GM12874 (cell line): ENCODE data around the gene IFI44.

Experiments
- TF ChIP-seq, protein P1 (sequence below): IDR thresholded peaks from 2 replicates; pipeline ENCODE4 v1.5.1; 2011; ENCODE audit warnings: low read depth, mild to moderate bottlenecking, control low read depth, low read length, moderate library complexity; ENCODE audit not compliant: insufficient read depth

The IFI44 gene

GRCh38 chr1:78691995-78692747 lies 42.5 kb downstream of the IFI44 start:
- TF ChIP-seq, protein P1, sequence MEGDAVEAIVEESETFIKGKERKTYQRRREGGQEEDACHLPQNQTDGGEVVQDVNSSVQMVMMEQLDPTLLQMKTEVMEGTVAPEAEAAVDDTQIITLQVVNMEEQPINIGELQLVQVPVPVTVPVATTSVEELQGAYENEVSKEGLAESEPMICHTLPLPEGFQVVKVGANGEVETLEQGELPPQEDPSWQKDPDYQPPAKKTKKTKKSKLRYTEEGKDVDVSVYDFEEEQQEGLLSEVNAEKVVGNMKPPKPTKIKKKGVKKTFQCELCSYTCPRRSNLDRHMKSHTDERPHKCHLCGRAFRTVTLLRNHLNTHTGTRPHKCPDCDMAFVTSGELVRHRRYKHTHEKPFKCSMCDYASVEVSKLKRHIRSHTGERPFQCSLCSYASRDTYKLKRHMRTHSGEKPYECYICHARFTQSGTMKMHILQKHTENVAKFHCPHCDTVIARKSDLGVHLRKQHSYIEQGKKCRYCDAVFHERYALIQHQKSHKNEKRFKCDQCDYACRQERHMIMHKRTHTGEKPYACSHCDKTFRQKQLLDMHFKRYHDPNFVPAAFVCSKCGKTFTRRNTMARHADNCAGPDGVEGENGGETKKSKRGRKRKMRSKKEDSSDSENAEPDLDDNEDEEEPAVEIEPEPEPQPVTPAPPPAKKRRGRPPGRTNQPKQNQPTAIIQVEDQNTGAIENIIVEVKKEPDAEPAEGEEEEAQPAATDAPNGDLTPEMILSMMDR: no peak

DNA sequence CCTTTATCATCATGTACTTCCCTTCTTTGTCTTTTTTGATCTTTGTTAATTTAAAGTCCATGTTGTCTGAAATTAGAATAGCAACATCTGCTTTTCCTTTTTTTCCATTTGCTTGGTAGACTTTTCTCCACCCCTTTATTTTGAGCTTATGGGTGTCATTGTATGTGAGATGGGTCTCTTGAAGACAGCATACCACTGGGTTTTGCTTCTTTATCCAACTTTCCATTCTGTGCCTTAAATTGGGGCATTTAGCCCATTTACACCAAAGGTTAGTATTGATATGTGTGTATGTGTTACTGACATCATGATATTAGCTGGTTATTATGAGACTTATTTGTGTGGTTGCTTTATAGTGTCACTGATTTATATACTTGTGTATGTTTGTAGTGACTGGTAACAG lies 50.2 kb downstream of the IFI44 start:
- TF ChIP-seq, protein P1: no peak

GRCh38 chr1:78702426-78702825 lies 52.8 kb downstream of the IFI44 start:
- TF ChIP-seq, protein P1: no peak

DNA sequence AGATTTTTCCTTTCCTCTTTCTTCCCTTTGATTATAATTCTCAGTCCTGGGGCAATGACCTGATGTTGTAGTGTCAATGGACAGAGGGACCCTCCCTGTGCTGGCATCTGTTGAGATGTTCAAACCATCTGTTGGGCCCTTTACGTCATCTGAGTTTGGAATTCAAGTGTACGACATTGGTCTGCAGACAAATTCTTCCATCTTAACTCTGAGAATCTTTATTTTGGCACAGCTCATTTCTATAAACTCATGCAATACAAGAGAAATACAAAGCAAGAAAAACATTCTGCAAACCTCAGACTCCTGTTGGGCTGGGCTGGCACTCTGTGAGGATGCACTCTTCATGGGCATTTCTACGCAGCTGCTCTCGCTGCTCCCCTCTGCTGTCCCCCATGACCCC lies 54.2 kb downstream of the IFI44 start:
- TF ChIP-seq, protein P1: no peak

- TF ChIP-seq, protein P1: no peak
These were observed 62.9 kb downstream of the IFI44 start for GRCh38 chr1:78712467-78713051.

GRCh38 chr1:78713297-78713696 lies 63.7 kb downstream of the IFI44 start:
- TF ChIP-seq, protein P1: no peak
